Keratinocyte (primary cell): ENCODE data around the gene SPPL3. TPM values are rescaled to one million over a fixed set of nuclear protein-coding genes. Genes with fewer than 3 reads are reported as not detected.

Experiments used
- DNase-seq: peaks from one replicate; pipeline ENCODE4 v3.0.0-alpha.2; 2011; ENCODE audit warnings: low read depth, missing footprints, low spot score
- FAIRE-seq: peaks from 2 replicates; lab custom pipeline; 2011; peaks lifted over from hg19 to GRCh38; lab: Jason Lieb, UNC
- H2AFZ ChIP-seq: 2 replicates; pipeline ENCODE4 v1.6.0; 2012; ENCODE audit warnings: low read length, control low read depth, inconsistent platforms; ENCODE audit not compliant: control insufficient read depth
- H3K27ac ChIP-seq: 2 replicates; pipeline ENCODE4 v1.5.1; 2011; ENCODE audit warnings: low read length; ENCODE audit not compliant: control insufficient read depth, insufficient read depth
- H3K27me3 ChIP-seq: 3 replicates; pipeline ENCODE4 v1.6.0; 2011; ENCODE audit warnings: low read length; ENCODE audit not compliant: control insufficient read depth, insufficient read depth; ENCODE audit errors: extremely low read depth
- H3K36me3 ChIP-seq, 2 experiments: 2 replicates in 1 of 2; 3 replicates in 1 of 2; pipeline ENCODE4 v1.5.1; 2011; ENCODE audit warnings: low read length in 2 of 2, mild to moderate bottlenecking in 1 of 2; ENCODE audit not compliant: control insufficient read depth in 2 of 2, insufficient read depth in 2 of 2; ENCODE audit errors: extremely low read depth in 1 of 2
- H3K4me1 ChIP-seq: 3 replicates; pipeline ENCODE4 v1.5.1; 2011; ENCODE audit warnings: low read length; ENCODE audit not compliant: control insufficient read depth, insufficient read depth; ENCODE audit errors: extremely low read depth
- H3K4me2 ChIP-seq: 3 replicates; pipeline ENCODE4 v1.6.0; 2011; ENCODE audit warnings: low read depth, low read length; ENCODE audit not compliant: control insufficient read depth, insufficient read depth; ENCODE audit errors: extremely low read depth
- H3K4me3 ChIP-seq, 3 experiments: fragments of 200-600 bp in 1 of 3; sonication (generic) in 1 of 3; 2 replicates in 2 of 3; 3 replicates in 1 of 3; pipeline ENCODE4 v1.5.1; 2011 to 2016; ENCODE audit warnings: low read length in 3 of 3, mild to moderate bottlenecking in 3 of 3, control low read depth in 2 of 3, inconsistent platforms in 1 of 3, low read depth in 1 of 3, mixed read lengths in 1 of 3, mixed run types in 1 of 3, moderate library complexity in 1 of 3; ENCODE audit not compliant: control insufficient read depth in 2 of 3, insufficient read depth in 2 of 3; ENCODE audit errors: extremely low read depth in 1 of 3
- H3K79me2 ChIP-seq: 2 replicates; pipeline ENCODE4 v1.6.0; 2012; ENCODE audit warnings: low read length; ENCODE audit not compliant: control insufficient read depth, insufficient read depth
- H3K9ac ChIP-seq: 3 replicates; pipeline ENCODE4 v1.6.0; 2011; ENCODE audit warnings: low read length; ENCODE audit not compliant: control insufficient read depth, insufficient read depth; ENCODE audit errors: extremely low read depth
- H3K9me1 ChIP-seq: 3 replicates; pipeline ENCODE4 v1.6.0; 2011; ENCODE audit warnings: low read length; ENCODE audit not compliant: control insufficient read depth, insufficient read depth; ENCODE audit errors: extremely low read depth
- H3K9me3 ChIP-seq: 2 replicates; pipeline ENCODE4 v1.5.1; 2012; ENCODE audit warnings: low read depth, low read length; ENCODE audit not compliant: control insufficient read depth
- H4K20me1 ChIP-seq: 3 replicates; pipeline ENCODE4 v1.6.0; 2011; ENCODE audit warnings: low read length; ENCODE audit not compliant: control insufficient read depth, insufficient read depth; ENCODE audit errors: extremely low read depth
- EZH2 ChIP-seq: IDR thresholded peaks from one replicate; pipeline ENCODE4 v1.6.1; 2012; ENCODE audit warnings: inconsistent platforms, mild to moderate bottlenecking, low read length, moderate library complexity
- dilution Hi-C: fragments of 300-500 bp; cut with MboI; formaldehyde crosslinking; loops from one replicate; pipeline ENCODE4 v1.7.0; 2020; ENCODE audit warnings: low sequenced_read_pairs; ENCODE audit not compliant: extremely low pct_ligation_motif_present
- polyA plus RNA-seq, 5 experiments: library from polyadenylated mRNA; depleted of rRNA in 3 of 5; stranded (reverse) in 3 of 5; stranded (forward) in 1 of 5; unstranded in 1 of 5; fragments of >200 nt; gene quantifications; 1 replicate in 1 of 5; 2 replicates in 3 of 5; 3 replicates in 1 of 5; pipeline versions ENCODE4 v1.2.1 to v1.2.3, GENCODE V29; 2011 to 2012; ENCODE audit warnings: missing spikeins in 2 of 5, low read depth in 1 of 5, low replicate concordance in 1 of 5
- TF ChIP-seq, protein P1 (sequence below), 3 experiments: IDR thresholded peaks in 1 of 3; conservative IDR thresholded peaks in 1 of 3; optimal IDR thresholded peaks in 1 of 3; 2 replicates in 2 of 3; 3 replicates in 1 of 3; pipeline versions ENCODE3 to v1.5.1; 2011; ENCODE audit warnings: low read length in 3 of 3, mild to moderate bottlenecking in 3 of 3, moderate library complexity in 2 of 3, control low read depth in 1 of 3, inconsistent platforms in 1 of 3; ENCODE audit not compliant: insufficient read depth in 2 of 3; ENCODE audit errors: extremely low read depth in 1 of 3

The SPPL3 gene
- polyA plus RNA-seq, 1 donor (not counting 4 experiments of a cell fraction or from before 2014, with no cell fraction given), result 28.3 TPM

DNA sequence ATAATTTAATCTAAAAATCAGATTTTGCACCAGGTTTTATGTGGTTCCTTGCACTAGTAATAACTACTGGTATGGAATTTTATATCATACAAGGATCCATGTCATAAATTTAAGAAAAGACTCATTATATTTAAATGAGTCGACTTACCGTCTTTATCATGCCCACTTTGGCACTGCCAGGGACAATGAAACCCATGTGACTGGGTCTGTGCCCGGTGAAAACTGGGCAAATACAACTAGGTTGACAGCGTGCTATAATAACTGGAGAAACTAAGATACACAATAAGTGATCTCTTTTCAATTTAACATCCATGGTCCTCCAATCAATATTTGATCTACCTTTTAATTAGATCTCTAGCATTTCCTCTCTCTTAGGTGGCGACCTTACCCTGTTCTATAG lies 114.0 kb downstream of the SPPL3 start:
- Histone ChIP-seq H3K9ac (no peak overlapping the region), H3K9me1 (no peaks in the 10 kb centered on the region), H3K27ac (no peak overlapping the region), H3K36me3 (peaks cover 0 to 2% of the 10 kb centered on the region in 2 experiments), H3K9me3 (no peaks in the 10 kb centered on the region), H3K27me3 (no peaks in the 10 kb centered on the region), H4K20me1 (no peaks in the 10 kb centered on the region), H3K4me3 (no peak overlapping the region), H3K4me1 (no peaks in the 10 kb centered on the region), H3K4me2 (no peak overlapping the region), H3K79me2 (peaks cover 2% of the 10 kb centered on the region), H2AFZ (no peak overlapping the region)
- no peak for TF ChIP-seq EZH2
- TF ChIP-seq, protein P1, sequence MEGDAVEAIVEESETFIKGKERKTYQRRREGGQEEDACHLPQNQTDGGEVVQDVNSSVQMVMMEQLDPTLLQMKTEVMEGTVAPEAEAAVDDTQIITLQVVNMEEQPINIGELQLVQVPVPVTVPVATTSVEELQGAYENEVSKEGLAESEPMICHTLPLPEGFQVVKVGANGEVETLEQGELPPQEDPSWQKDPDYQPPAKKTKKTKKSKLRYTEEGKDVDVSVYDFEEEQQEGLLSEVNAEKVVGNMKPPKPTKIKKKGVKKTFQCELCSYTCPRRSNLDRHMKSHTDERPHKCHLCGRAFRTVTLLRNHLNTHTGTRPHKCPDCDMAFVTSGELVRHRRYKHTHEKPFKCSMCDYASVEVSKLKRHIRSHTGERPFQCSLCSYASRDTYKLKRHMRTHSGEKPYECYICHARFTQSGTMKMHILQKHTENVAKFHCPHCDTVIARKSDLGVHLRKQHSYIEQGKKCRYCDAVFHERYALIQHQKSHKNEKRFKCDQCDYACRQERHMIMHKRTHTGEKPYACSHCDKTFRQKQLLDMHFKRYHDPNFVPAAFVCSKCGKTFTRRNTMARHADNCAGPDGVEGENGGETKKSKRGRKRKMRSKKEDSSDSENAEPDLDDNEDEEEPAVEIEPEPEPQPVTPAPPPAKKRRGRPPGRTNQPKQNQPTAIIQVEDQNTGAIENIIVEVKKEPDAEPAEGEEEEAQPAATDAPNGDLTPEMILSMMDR (optimal IDR thresholded peaks at IDR 0.05 in 1 of 3, IDR thresholded peaks at IDR 0.05 in 1 of 3, conservative IDR thresholded peaks at IDR 0.05 in 1 of 3; ENCODE audit: extremely low read depth in 1 of 3, insufficient read depth in 2 of 3, low read length in 3 of 3), result no peak
- FAIRE-seq (no peak), DNase-seq (no peak)
- dilution Hi-C loops, result no loop called here

DNA sequence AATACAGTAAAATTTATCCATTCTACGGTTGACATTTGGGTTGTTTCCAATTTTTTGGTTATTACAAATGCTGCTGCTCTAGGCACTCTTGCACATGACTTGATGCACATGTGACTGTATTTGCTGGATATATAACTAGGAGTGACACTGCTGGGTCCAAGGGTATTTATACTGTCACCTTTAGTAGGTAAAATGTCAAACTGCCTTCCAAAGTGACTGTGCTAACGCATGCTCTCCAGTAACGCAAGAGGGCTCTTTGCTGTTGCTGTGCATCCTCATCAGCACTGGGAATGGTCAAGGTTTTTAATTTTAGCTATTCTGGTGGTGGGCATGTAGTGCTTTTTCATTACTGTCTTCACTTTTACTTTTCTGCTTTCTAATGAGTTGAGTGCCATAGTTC lies 116.3 kb downstream of the SPPL3 start:
- TF ChIP-seq, protein P1 (optimal IDR thresholded peaks at IDR 0.05 in 1 of 3, IDR thresholded peaks at IDR 0.05 in 1 of 3, conservative IDR thresholded peaks at IDR 0.05 in 1 of 3; ENCODE audit: extremely low read depth in 1 of 3, insufficient read depth in 2 of 3, low read length in 3 of 3), result no peak
- TF ChIP-seq EZH2, result no peak
- dilution Hi-C loops, result no loop called here
- H3K9ac ChIP-seq, result no peak overlapping the region
- no peaks in the 10 kb centered on the region for H3K9me1 ChIP-seq
- no peak overlapping the region for H3K4me3 ChIP-seq
- H3K36me3 ChIP-seq, result peaks cover 0 to 7% of the 10 kb centered on the region in 2 experiments
- peaks cover 5% of the 10 kb centered on the region for H3K4me1 ChIP-seq
- no peak overlapping the region for H3K27ac ChIP-seq
- H3K4me2 ChIP-seq, result no peak overlapping the region
- H3K79me2 ChIP-seq, result no peaks in the 10 kb centered on the region
- H3K9me3 ChIP-seq, result no peaks in the 10 kb centered on the region
- FAIRE-seq (no peak), DNase-seq (no peak)
- H4K20me1 ChIP-seq, result no peaks in the 10 kb centered on the region
- H3K27me3 ChIP-seq, result no peaks in the 10 kb centered on the region
- H2AFZ ChIP-seq, result no peak overlapping the region
